Ovary (tissue), 3 donors: ENCODE data around the gene IAH1.

Experiments used
- EP300 ChIP-seq: sonication (generic); formaldehyde crosslinking; IDR thresholded peaks from one replicate; pipeline ENCODE4 v1.6.1; 2017; ENCODE audit warnings: antibody characterized with exemption
- POLR2A ChIP-seq: fragments of 450-650 bp; IDR thresholded peaks from one replicate; pipeline ENCODE4 v1.6.1; 2017; ENCODE audit warnings: antibody characterized with exemption, mild to moderate bottlenecking, moderate library complexity
- TF ChIP-seq, protein P1 (sequence below), 3 donors: fragments of 450-650 bp in 2 of 3; fragments of 200-600 bp in 1 of 3; IDR thresholded peaks; one replicate each; pipeline versions ENCODE4 v1.5.1 to v1.8.0; 2016 to 2022; ENCODE audit warnings: antibody characterized with exemption in 3 of 3, mild to moderate bottlenecking in 1 of 3
- donor health status: DM: no; HTN: no; CAD: no.

- TF ChIP-seq, protein P1, sequence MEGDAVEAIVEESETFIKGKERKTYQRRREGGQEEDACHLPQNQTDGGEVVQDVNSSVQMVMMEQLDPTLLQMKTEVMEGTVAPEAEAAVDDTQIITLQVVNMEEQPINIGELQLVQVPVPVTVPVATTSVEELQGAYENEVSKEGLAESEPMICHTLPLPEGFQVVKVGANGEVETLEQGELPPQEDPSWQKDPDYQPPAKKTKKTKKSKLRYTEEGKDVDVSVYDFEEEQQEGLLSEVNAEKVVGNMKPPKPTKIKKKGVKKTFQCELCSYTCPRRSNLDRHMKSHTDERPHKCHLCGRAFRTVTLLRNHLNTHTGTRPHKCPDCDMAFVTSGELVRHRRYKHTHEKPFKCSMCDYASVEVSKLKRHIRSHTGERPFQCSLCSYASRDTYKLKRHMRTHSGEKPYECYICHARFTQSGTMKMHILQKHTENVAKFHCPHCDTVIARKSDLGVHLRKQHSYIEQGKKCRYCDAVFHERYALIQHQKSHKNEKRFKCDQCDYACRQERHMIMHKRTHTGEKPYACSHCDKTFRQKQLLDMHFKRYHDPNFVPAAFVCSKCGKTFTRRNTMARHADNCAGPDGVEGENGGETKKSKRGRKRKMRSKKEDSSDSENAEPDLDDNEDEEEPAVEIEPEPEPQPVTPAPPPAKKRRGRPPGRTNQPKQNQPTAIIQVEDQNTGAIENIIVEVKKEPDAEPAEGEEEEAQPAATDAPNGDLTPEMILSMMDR (IDR thresholded peaks at IDR 0.05): no peak
- TF ChIP-seq EP300 (no peak), POLR2A (no peak)
Observed at GRCh38 chr2:9497017-9497416, 22.7 kb downstream of the IAH1 start.
